Mucosa of rectum (tissue), 2 donors: ENCODE measurements around the gene TOR1B.
"Not testable (repeated sequence)": the region's sequence is repeated elsewhere in the genome, so short reads cannot be mapped to it uniquely, and the experiment has no call there.

ENCODE experiments used
- H3K27ac ChIP-seq, 2 donors: one replicate each; pipeline ENCODE4 v1.7.0; 2013; ENCODE audit warnings: inconsistent platforms in 2 of 2, low read depth in 2 of 2, low read length in 2 of 2
- H3K27me3 ChIP-seq, 2 donors: one replicate each; pipeline ENCODE4 v1.7.0; 2013; ENCODE audit warnings: low read length in 2 of 2; ENCODE audit not compliant: control insufficient read depth in 2 of 2, insufficient read depth in 2 of 2
- H3K36me3 ChIP-seq, 2 donors: one replicate each; pipeline ENCODE4 v1.7.0; 2013; ENCODE audit warnings: low read length in 2 of 2; ENCODE audit not compliant: control insufficient read depth in 2 of 2, insufficient read depth in 2 of 2
- H3K4me1 ChIP-seq, 2 donors: one replicate each; pipeline ENCODE4 v1.7.0; 2013; ENCODE audit warnings: low read length in 2 of 2, mild to moderate bottlenecking in 1 of 2; ENCODE audit not compliant: control insufficient read depth in 2 of 2, insufficient read depth in 2 of 2
- H3K4me3 ChIP-seq, 2 donors: one replicate each; pipeline ENCODE4 v1.7.0; 2013; ENCODE audit warnings: low read length in 2 of 2
- H3K9ac ChIP-seq, 2 donors: one replicate each; pipeline ENCODE4 v1.7.0; 2013; ENCODE audit warnings: low read length in 2 of 2, low read depth in 1 of 2, mild to moderate bottlenecking in 1 of 2
- H3K9me3 ChIP-seq, 2 donors: one replicate each; pipeline ENCODE4 v1.7.0; 2013; ENCODE audit warnings: low read length in 2 of 2; ENCODE audit not compliant: control insufficient read depth in 2 of 2
- donor health status: healthy.
- donor health status: Normal muscosa, but diverticular disease.

The TOR1B gene

DNA sequence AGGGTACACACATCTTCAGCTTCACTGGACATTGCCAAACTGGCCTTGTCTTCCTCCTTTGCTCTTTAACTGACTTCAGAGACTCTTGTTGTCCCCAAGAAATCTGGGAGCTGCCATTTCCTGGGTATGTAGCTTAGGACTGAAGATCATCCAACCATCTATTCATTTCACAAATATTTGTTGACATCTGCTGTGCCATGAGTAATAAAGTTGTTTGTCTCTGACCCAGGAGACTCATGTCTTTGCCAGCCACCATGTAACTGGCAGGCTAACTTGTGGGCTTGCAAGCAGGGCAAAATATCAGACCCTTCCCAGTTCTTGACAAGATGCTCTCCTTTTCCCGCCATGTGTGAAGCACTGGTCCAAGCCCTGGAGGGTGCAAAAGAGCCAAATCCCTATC is 17.1 kb upstream of the TOR1B start:
- no peaks in the 10 kb centered on the region for H3K4me1 ChIP-seq
- H3K27ac ChIP-seq, result no peak overlapping the region
- no peaks in the 10 kb centered on the region for H3K36me3 ChIP-seq
- H3K9me3 ChIP-seq, result no peaks in the 10 kb centered on the region
- no peak overlapping the region for H3K9ac ChIP-seq
- no peak overlapping the region for H3K4me3 ChIP-seq
- peaks cover 2 to 6% of the 10 kb centered on the region in 2 donors for H3K27me3 ChIP-seq

- Histone ChIP-seq H3K9me3 (no peaks in the 10 kb centered on the region), H3K36me3 (no peaks in the 10 kb centered on the region), H3K4me1 (no peaks in the 10 kb centered on the region), H3K4me3 (no peak overlapping the region), H3K27ac (no peak overlapping the region), H3K27me3 (peaks cover 2 to 6% of the 10 kb centered on the region in 2 donors), H3K9ac (no peak overlapping the region)
These were observed 16.5 kb upstream of the TOR1B start for GRCh38 chr9:129786481-129786880.

GRCh38 chr9:129794549-129794948 is 8.4 kb upstream of the TOR1B start:
- Histone ChIP-seq H3K27ac (no peak overlapping the region), H3K27me3 (peaks cover 2% of the 10 kb centered on the region in 2 donors), H3K9ac (no peak overlapping the region)

DNA sequence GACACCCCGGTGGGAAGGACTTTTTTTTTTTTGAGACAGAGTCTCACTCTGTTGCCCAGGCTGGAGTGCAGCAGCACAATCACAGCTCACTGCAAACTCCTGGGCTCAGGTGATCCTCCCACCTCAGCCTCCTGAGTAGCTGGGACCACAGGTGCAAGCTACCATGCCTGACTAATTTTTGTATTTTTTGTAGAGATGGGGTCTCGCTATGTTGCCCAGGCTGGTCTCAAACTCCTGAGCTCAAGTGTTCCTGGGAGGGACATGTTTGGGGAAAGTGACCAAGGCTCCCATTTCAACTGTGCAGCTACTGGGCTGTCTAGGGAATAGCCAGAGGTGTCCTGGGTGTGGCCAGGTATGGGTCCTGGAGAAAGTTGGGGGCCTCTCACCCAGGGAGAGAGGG is 7.0 kb upstream of the TOR1B start:
- H3K27ac ChIP-seq, H3K27me3 ChIP-seq, H3K9me3 ChIP-seq, H3K9ac ChIP-seq, H3K4me1 ChIP-seq, H3K4me3 ChIP-seq, H3K36me3 ChIP-seq: not testable (repeated sequence)

More at GRCh38 chr9:129794549-129794948, 8.4 kb upstream of the TOR1B start:
- Histone ChIP-seq H3K4me3 (no peak overlapping the region), H3K36me3 (no peaks in the 10 kb centered on the region), H3K4me1 (no peaks in the 10 kb centered on the region), H3K9me3 (no peaks in the 10 kb centered on the region)

DNA sequence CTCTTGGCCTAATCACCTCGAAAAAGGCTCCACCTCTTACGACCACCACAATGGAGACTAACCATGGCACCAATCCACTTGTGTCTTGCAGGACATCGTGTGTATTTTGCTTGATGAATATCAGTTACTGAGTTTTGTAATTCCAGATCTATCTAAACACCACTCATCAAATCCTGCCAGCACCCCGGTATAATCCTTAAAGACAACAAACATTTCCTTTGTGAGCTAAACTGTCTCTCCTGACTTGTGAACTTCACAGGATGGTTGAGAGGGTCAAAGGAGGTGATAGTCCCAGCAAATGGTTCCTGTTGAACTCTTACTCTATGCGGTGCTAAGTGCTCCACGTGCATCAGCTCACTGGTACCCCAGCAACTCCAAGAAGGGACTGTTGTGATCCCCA is 4.0 kb upstream of the TOR1B start:
- Histone ChIP-seq H3K27ac (no peak overlapping the region), H3K4me1 (peaks cover 5% of the 10 kb centered on the region in 2 donors), H3K27me3 (peaks cover 2% of the 10 kb centered on the region in 2 donors), H3K4me3 (no peak overlapping the region), H3K9ac (no peak overlapping the region), H3K36me3 (no peaks in the 10 kb centered on the region), H3K9me3 (no peaks in the 10 kb centered on the region)

- Histone ChIP-seq H3K27me3 (no peaks in the 10 kb centered on the region), H3K9ac (no peak overlapping the region), H3K36me3 (peaks cover 0 to 6% of the 10 kb centered on the region in 2 donors), H3K4me3 (no peak overlapping the region), H3K9me3 (no peaks in the 10 kb centered on the region), H3K4me1 (peaks cover 17 to 20% of the 10 kb centered on the region in 2 donors), H3K27ac (no peak overlapping the region)
These were observed 1.5 kb upstream of the TOR1B start for GRCh38 chr9:129801504-129801903.

DNA sequence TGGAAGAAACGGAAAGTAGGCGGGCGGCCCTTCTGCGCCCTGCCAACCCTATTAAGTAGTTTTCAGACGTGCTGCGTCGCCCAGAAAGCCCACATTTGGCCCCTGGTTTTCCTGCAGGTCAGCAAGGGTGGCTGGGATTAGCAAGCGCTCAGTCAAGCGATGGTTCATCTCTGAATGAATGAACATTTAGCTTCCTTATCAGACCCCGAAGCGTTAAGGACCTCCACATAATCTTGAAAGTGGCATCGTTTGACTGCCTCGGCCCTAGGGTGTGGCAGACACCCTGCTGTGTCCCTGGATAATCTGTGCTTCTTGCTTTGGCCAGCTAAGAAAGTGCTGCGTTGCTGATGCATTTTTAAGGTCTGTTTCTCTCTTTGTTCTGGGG is 684 bp downstream of the TOR1B start:
- Histone ChIP-seq H3K36me3 (peaks cover 5 to 14% of the 10 kb centered on the region in 2 donors), H3K9me3 (no peaks in the 10 kb centered on the region), H3K27me3 (no peaks in the 10 kb centered on the region), H3K9ac (peak overlapping the region; percentile 80 to 88), H3K4me1 (peaks cover 17 to 20% of the 10 kb centered on the region in 2 donors), H3K4me3 (peak overlapping the region; percentile 90), H3K27ac (peak overlapping the region; percentile 90 to 91)

DNA sequence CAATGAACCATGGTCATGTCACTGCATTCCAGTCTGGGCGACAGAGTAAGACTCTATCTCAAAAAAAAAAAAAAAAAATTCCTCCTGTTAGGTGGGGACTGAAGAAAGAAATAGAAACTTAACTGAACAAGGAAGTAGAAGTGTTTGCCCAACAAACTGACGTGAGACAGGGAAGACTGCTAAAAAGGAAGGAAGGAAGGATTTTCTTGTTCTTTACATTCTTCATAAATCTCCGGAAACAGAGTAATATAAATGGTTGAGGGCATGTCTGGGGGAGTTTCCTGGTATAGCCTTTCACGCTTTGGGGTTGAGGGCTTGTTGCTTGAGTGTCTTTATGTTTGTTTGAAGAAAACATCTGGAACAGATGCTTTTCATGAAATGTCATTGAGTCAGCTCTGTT is 3.1 kb downstream of the TOR1B start:
- H3K4me1 ChIP-seq, result peaks cover 31 to 32% of the 10 kb centered on the region in 2 donors
- no peaks in the 10 kb centered on the region for H3K9me3 ChIP-seq
- H3K9ac ChIP-seq, result peak overlapping the region in 1 of 2 donors; percentile 0
- H3K27ac ChIP-seq, result peak overlapping the region; percentile 78 to 85
- peaks cover 25 to 34% of the 10 kb centered on the region in 2 donors for H3K36me3 ChIP-seq
- peak overlapping the region in 1 of 2 donors; percentile 62 for H3K4me3 ChIP-seq
- H3K27me3 ChIP-seq, result no peaks in the 10 kb centered on the region

DNA sequence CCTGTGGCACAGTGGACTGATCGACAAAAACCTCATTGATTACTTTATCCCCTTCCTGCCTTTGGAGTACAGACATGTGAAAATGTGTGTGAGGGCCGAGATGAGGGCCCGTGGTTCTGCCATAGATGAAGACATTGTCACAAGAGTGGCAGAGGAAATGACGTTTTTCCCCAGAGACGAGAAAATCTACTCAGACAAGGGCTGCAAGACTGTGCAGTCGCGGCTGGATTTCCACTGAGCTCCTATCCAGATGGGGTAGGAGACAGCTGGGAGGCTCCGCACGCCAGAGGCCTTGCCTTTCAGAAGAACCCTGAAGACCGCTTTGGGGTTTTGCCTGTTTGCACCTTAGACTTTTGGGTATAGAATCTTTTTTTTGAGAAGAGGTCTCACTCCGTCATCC is 6.4 kb downstream of the TOR1B start:
- Histone ChIP-seq H3K27me3 (no peaks in the 10 kb centered on the region), H3K9me3 (no peaks in the 10 kb centered on the region), H3K9ac (no peak overlapping the region), H3K4me3 (no peak overlapping the region), H3K36me3 (peaks cover 29 to 52% of the 10 kb centered on the region in 2 donors), H3K4me1 (peaks cover 33 to 38% of the 10 kb centered on the region in 2 donors), H3K27ac (peak overlapping the region in 1 of 2 donors; percentile 32)

DNA sequence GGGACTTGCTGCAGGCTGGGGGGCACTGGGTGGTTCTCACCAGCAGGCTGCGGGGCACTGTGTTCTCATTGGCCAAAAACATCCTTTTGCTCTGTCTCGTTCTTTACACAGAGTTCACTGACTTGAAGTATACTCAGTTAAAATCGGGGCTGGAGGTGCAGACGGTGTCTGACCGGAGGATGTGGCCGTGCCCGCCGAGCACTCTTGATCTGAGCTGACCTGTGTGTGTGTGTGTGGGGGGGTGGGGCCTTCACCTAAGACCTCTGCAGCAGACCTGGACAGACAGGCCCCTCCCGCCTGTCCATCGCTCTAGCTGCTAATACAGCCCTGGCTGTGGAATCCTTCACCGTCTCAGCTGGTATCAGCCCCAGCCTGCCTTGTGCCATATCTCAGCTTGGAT is 7.1 kb downstream of the TOR1B start:
- H3K4me1 ChIP-seq, result peaks cover 32 to 36% of the 10 kb centered on the region in 2 donors
- H3K4me3 ChIP-seq, result no peak overlapping the region
- H3K27me3 ChIP-seq, result no peaks in the 10 kb centered on the region
- H3K9ac ChIP-seq, result no peak overlapping the region
- peaks cover 29 to 54% of the 10 kb centered on the region in 2 donors for H3K36me3 ChIP-seq
- H3K9me3 ChIP-seq, result no peaks in the 10 kb centered on the region
- H3K27ac ChIP-seq, result peak overlapping the region; percentile 64 to 79

DNA sequence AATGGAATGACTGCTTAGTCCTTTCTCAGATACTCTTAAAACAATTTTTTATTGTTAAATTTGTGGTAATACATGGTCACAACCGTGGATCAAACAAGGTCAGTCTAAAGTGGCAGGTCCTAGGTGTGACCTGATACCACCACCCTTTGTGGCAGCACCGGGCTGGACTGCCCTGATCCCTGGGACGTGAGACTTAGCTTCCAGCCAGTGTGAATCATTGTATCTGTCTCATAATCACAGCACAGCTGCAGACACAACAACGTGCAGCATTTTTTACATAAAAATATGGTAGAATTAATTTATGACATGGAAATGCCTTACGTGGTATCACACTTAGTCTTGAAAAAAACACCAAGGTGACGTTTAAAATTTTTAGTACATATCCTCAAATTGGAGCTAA is 7.8 kb downstream of the TOR1B start:
- H3K4me1 ChIP-seq, result peaks cover 26 to 29% of the 10 kb centered on the region in 2 donors
- H3K9ac ChIP-seq, result peak overlapping the region in 1 of 2 donors; percentile 24
- H3K9me3 ChIP-seq, result no peaks in the 10 kb centered on the region
- peaks cover 29 to 58% of the 10 kb centered on the region in 2 donors for H3K36me3 ChIP-seq
- peak overlapping the region in 1 of 2 donors; percentile 46 for H3K4me3 ChIP-seq
- H3K27ac ChIP-seq, result peak overlapping the region; percentile 64 to 79
- no peaks in the 10 kb centered on the region for H3K27me3 ChIP-seq
